Thyroid gland (tissue), 4 donors: Measurements from ENCODE around the gene L1CAM.

Experiments used
- CTCF ChIP-seq, 6 experiments: fragments of 200-600 bp in 3 of 6; fragments of 450-650 bp in 3 of 6; sonication (generic) in 3 of 6; IDR thresholded peaks; one replicate each; pipeline ENCODE4 v1.5.1; 2016 to 2019; ENCODE audit warnings: antibody characterized with exemption in 6 of 6, mild to moderate bottlenecking in 2 of 6, inconsistent platforms in 1 of 6, moderate library complexity in 1 of 6
- POLR2A ChIP-seq, 2 donors: fragments of 450-650 bp; IDR thresholded peaks; one replicate each; pipeline ENCODE4 v1.6.1; 2017; ENCODE audit warnings: antibody characterized with exemption in 2 of 2, mild to moderate bottlenecking in 2 of 2, moderate library complexity in 1 of 2

GRCh38 chrX:153828723-153829548 lies 57.0 kb downstream of the L1CAM start:
- TF ChIP-seq CTCF (IDR thresholded peaks at IDR 0.05) (no peak), POLR2A (IDR thresholded peaks at IDR 0.05) (no peak)
